ENCODE results near the gene SHISA5. TPM values are rescaled to one million over a fixed set of nuclear protein-coding genes. Genes with fewer than 3 reads are reported as not detected.

SHISA5 gene
- total RNA-seq, 1 experiment from 2014 or later = 192 TPM

DNA sequence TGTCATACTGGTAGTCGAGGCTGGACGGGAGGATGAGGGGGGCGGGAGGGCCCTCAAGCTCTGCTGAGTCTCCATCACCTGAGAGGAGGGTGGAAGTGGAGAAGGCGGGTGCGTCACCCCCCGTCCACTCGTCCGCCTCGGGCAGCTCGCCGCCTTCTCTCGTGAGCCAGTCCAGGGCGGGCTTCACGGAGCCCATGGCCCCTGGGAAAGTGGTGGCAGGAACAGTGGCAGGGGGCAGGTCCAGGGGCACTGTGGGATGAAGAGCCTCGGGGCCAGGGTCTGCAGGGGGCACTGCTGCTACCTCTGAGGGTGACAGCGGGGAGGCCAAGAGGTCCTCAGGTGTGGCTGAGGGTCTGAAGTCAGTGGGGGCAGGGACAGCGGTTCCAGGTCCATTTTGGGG is 84.4 kb downstream of the SHISA5 start:
- Mint-ChIP-seq H3K36me3 (ENCODE audit: insufficient read depth, unreplicated experiment) (peaks cover 67% of the 10 kb centered on the region), H3K27me3 (ENCODE audit: unreplicated experiment) (no peaks in the 10 kb centered on the region), H3K4me1 (ENCODE audit: low read depth, unreplicated experiment) (peaks cover 13% of the 10 kb centered on the region), H3K9me3 (ENCODE audit: low read depth, unreplicated experiment) (no peaks in the 10 kb centered on the region), H3K4me3 (ENCODE audit: low read depth, unreplicated experiment) (no peak overlapping the region), H3K27ac (ENCODE audit: unreplicated experiment) (no peak overlapping the region)
- TF ChIP-seq, protein P1, sequence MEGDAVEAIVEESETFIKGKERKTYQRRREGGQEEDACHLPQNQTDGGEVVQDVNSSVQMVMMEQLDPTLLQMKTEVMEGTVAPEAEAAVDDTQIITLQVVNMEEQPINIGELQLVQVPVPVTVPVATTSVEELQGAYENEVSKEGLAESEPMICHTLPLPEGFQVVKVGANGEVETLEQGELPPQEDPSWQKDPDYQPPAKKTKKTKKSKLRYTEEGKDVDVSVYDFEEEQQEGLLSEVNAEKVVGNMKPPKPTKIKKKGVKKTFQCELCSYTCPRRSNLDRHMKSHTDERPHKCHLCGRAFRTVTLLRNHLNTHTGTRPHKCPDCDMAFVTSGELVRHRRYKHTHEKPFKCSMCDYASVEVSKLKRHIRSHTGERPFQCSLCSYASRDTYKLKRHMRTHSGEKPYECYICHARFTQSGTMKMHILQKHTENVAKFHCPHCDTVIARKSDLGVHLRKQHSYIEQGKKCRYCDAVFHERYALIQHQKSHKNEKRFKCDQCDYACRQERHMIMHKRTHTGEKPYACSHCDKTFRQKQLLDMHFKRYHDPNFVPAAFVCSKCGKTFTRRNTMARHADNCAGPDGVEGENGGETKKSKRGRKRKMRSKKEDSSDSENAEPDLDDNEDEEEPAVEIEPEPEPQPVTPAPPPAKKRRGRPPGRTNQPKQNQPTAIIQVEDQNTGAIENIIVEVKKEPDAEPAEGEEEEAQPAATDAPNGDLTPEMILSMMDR (IDR thresholded peaks at IDR 0.05; ENCODE audit: unreplicated experiment) = no peak
- no TSS peak for BruUV-seq (replicated peaks)
- CTCF ChIA-PET = interaction anchor here (1.1 kb wide), 1 partner anchor 16 kb away, joined by 3 read pairs; no protein-coding TSS in a partner anchor
- intact Hi-C loops (cut with micrococcal nuclease; ENCODE audit: unreplicated experiment) = no loop called here
- no peak for DNase-seq

DNA sequence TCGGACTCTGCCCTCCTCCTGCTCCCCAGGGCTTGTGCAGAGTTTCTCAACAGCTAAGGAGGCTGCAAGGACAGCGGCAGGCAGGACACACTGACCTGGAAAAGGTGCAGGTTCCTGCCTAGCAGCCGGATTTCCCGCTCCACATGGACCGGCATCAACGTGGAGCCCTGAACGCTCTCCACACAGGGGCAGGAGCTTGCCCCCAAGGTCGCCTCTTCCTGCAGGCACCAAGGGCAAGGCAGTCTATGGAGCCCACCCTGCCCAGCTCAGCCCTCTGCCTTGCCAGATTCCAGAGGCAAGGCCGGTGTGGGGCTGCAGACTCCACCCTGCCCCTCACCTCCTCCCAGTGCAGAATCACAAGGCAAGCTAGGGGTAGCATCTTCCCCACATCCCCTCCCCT is 84.8 kb downstream of the SHISA5 start:
- Mint-ChIP-seq H3K9me3 (ENCODE audit: low read depth, unreplicated experiment) (no peaks in the 10 kb centered on the region), H3K27me3 (ENCODE audit: unreplicated experiment) (no peaks in the 10 kb centered on the region), H3K27ac (ENCODE audit: unreplicated experiment) (no peak overlapping the region), H3K36me3 (ENCODE audit: insufficient read depth, unreplicated experiment) (peaks cover 67% of the 10 kb centered on the region), H3K4me3 (ENCODE audit: low read depth, unreplicated experiment) (no peak overlapping the region), H3K4me1 (ENCODE audit: low read depth, unreplicated experiment) (peaks cover 9% of the 10 kb centered on the region)
- TF ChIP-seq, protein P1 (IDR thresholded peaks at IDR 0.05; ENCODE audit: unreplicated experiment) = no peak
- CTCF ChIA-PET = interaction anchor here (1.1 kb wide), 1 partner anchor 17 kb away, joined by 3 read pairs; no protein-coding TSS in a partner anchor
- no peak for DNase-seq
- BruUV-seq (replicated peaks) = no TSS peak
- intact Hi-C loops (cut with micrococcal nuclease; ENCODE audit: unreplicated experiment) = no loop called here

DNA sequence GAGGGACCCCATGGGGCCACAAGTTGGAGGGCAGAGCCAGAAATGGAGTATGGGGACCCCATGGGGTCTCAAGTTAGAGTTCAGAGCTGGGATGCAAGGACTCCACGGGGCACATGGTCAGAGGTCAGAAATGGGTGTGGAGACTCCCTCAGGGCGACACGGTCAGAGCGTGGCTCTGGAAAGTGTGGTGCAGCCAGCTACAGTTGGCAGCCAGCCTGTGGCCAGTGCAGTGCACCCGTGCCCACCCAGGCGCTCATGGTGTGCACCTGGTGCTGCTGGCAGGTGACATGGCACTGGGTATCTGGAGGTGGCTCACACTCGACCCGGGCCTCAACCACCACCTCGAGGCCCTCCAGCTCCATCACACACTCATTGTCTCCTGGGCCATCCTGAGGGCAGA is 85.3 kb downstream of the SHISA5 start:
- TF ChIP-seq, protein P1 (IDR thresholded peaks at IDR 0.05; ENCODE audit: unreplicated experiment) = no peak
- Mint-ChIP-seq H3K9me3 (ENCODE audit: low read depth, unreplicated experiment) (no peaks in the 10 kb centered on the region), H3K36me3 (ENCODE audit: insufficient read depth, unreplicated experiment) (peaks cover 64% of the 10 kb centered on the region), H3K4me3 (ENCODE audit: low read depth, unreplicated experiment) (no peak overlapping the region), H3K4me1 (ENCODE audit: low read depth, unreplicated experiment) (peaks cover 8% of the 10 kb centered on the region), H3K27me3 (ENCODE audit: unreplicated experiment) (no peaks in the 10 kb centered on the region), H3K27ac (ENCODE audit: unreplicated experiment) (no peak overlapping the region)
- intact Hi-C loops (cut with micrococcal nuclease; ENCODE audit: unreplicated experiment) = no loop called here
- CTCF ChIA-PET = interaction anchor here (1.1 kb wide), 1 partner anchor 17 kb away, joined by 3 read pairs; no protein-coding TSS in a partner anchor
- BruUV-seq (replicated peaks) = no TSS peak
- no peak for DNase-seq

DNA sequence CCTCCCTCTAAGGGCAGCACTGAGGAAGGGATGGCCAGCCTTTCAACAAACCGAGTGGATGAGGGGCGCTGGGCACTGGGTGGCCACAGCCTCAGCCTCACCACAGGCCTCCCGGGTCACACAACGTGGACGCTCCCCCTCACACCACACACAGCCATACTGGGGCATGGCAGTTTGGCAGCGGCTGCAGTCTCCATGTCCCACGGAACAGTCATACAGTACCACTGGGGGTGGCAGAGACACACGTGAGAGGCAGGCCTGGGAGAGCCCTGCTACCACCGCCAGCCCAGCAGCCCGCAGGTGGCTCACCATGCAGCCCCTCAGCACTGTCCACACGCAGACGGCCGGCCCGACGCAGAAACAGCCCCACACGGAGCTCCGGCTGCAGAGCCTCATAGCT is 85.8 kb downstream of the SHISA5 start:
- Mint-ChIP-seq H3K36me3 (ENCODE audit: insufficient read depth, unreplicated experiment) (peaks cover 64% of the 10 kb centered on the region), H3K27ac (ENCODE audit: unreplicated experiment) (no peak overlapping the region), H3K9me3 (ENCODE audit: low read depth, unreplicated experiment) (no peaks in the 10 kb centered on the region)

More for the DNA sequence above, 85.8 kb downstream of the SHISA5 start:
- Mint-ChIP-seq H3K4me3 (ENCODE audit: low read depth, unreplicated experiment) (no peak overlapping the region), H3K4me1 (ENCODE audit: low read depth, unreplicated experiment) (peaks cover 5% of the 10 kb centered on the region), H3K27me3 (ENCODE audit: unreplicated experiment) (no peaks in the 10 kb centered on the region)
- intact Hi-C loops (cut with micrococcal nuclease; ENCODE audit: unreplicated experiment) = no loop called here
- TF ChIP-seq, protein P1 (IDR thresholded peaks at IDR 0.05; ENCODE audit: unreplicated experiment) = no peak
- no peak for DNase-seq
- no TSS peak for BruUV-seq (replicated peaks)
- CTCF ChIA-PET = interaction anchor here (0.6 kb wide), 1 partner anchor 17 kb away, joined by 5 read pairs; no protein-coding TSS in a partner anchor

Small RNAs within 50 kb of the gene (microRNA-seq; reads per million reads assigned to microRNA genes)
- not detected for gene MIR6823

Other genes with a start within 250 kb of the SHISA5 start
- gene NME6, start 202.8 kb downstream of the SHISA5 start, total RNA-seq (2022) = 28.2 and 30.2 TPM in 2 replicates
- not detected in 2 replicates for gene SPINK8, start 170.5 kb downstream of the SHISA5 start, total RNA-seq (2022)
- gene FBXW12, start 132.0 kb downstream of the SHISA5 start, total RNA-seq (2022) = not detected in 2 replicates
- gene PLXNB1, start 74.1 kb downstream of the SHISA5 start, total RNA-seq (2022) = 174 and 175 TPM in 2 replicates
- 18.9 and 19.9 TPM in 2 replicates for gene CCDC51, start 64.1 kb downstream of the SHISA5 start, total RNA-seq (2022)
- gene TMA7, start 63.9 kb downstream of the SHISA5 start, total RNA-seq (2022) = 139 and 171 TPM in 2 replicates
- gene ATRIP, start 57.4 kb downstream of the SHISA5 start, total RNA-seq (2022) = 12.5 and 13.7 TPM in 2 replicates
- 3.6 and 5.1 TPM in 2 replicates for gene PFKFB4, start 52.6 kb upstream of the SHISA5 start, total RNA-seq (2022)
- gene UCN2, start 59.6 kb upstream of the SHISA5 start, total RNA-seq (2022) = 0.34 and 0.94 TPM in 2 replicates
- 8.6 and 13.9 TPM in 2 replicates for gene COL7A1, start 91.2 kb upstream of the SHISA5 start, total RNA-seq (2022)
- gene UQCRC1, start 105.5 kb upstream of the SHISA5 start, total RNA-seq (2022) = 196 and 207 TPM in 2 replicates
- gene TMEM89, start 117.6 kb upstream of the SHISA5 start, total RNA-seq (2022) = not detected in 2 replicates
- 21.6 and 27.0 TPM in 2 replicates for gene SLC26A6, start 131.3 kb upstream of the SHISA5 start, total RNA-seq (2022)
- 24.9 and 28.5 TPM in 2 replicates for gene CELSR3, start 158.7 kb upstream of the SHISA5 start, total RNA-seq (2022)
- gene NCKIPSD, start 181.7 kb upstream of the SHISA5 start, total RNA-seq (2022) = 23.1 and 26.9 TPM in 2 replicates
- gene IP6K2, start 213.0 kb upstream of the SHISA5 start, total RNA-seq (2022) = 87.0 and 105 TPM in 2 replicates